Omental fat pad (tissue), 4 donors: ENCODE results near the gene ASRGL1. TPM values are rescaled to one million over a fixed set of nuclear protein-coding genes. Genes with fewer than 3 reads are reported as not detected.
"Not testable (repeated sequence)": the region's sequence is repeated elsewhere in the genome, so short reads cannot be mapped to it uniquely, and the experiment has no call there.

ENCODE experiments used
- ATAC-seq: fragments of 150-250 bp; one replicate; pipeline ENCODE4 v1.9.1; 2016; ENCODE audit warnings: mild to moderate bottlenecking, moderate library complexity; ENCODE audit not compliant: low FRiP score
- DNase-seq: peaks from one replicate; pipeline ENCODE4 v3.0.0-alpha.2; 2019; ENCODE audit warnings: low spot score
- total RNA-seq, 4 donors: library from RNA; depleted of rRNA; stranded (reverse); fragments of >200 nt; gene quantifications; one replicate each; pipeline ENCODE4 v1.1.0, GENCODE V29; 2016
- TF ChIP-seq, protein P1 (sequence below), 3 donors: fragments of 450-650 bp; IDR thresholded peaks; one replicate each; pipeline ENCODE4 v1.5.1; 2016 to 2017; ENCODE audit warnings: antibody characterized with exemption in 3 of 3, mild to moderate bottlenecking in 3 of 3, moderate library complexity in 2 of 3

The ASRGL1 gene
- total RNA-seq, 4 donors from 2014 or later, result 7.1 to 57.9 (median 31.3) TPM

- ATAC-seq (no peak), DNase-seq (no peak)
- TF ChIP-seq, protein P1, sequence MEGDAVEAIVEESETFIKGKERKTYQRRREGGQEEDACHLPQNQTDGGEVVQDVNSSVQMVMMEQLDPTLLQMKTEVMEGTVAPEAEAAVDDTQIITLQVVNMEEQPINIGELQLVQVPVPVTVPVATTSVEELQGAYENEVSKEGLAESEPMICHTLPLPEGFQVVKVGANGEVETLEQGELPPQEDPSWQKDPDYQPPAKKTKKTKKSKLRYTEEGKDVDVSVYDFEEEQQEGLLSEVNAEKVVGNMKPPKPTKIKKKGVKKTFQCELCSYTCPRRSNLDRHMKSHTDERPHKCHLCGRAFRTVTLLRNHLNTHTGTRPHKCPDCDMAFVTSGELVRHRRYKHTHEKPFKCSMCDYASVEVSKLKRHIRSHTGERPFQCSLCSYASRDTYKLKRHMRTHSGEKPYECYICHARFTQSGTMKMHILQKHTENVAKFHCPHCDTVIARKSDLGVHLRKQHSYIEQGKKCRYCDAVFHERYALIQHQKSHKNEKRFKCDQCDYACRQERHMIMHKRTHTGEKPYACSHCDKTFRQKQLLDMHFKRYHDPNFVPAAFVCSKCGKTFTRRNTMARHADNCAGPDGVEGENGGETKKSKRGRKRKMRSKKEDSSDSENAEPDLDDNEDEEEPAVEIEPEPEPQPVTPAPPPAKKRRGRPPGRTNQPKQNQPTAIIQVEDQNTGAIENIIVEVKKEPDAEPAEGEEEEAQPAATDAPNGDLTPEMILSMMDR (IDR thresholded peaks at IDR 0.05), result no peak
These were observed 4.3 kb downstream of the ASRGL1 start for GRCh38 chr11:62341588-62341987.

GRCh38 chr11:62343646-62344190 lies 6.5 kb downstream of the ASRGL1 start:
- ATAC-seq, DNase-seq: not testable (repeated sequence)

- DNase-seq (no peak), ATAC-seq (no peak)
- TF ChIP-seq, protein P1 (IDR thresholded peaks at IDR 0.05), result no peak
These were observed 7.0 kb downstream of the ASRGL1 start for GRCh38 chr11:62344210-62344609.

DNA sequence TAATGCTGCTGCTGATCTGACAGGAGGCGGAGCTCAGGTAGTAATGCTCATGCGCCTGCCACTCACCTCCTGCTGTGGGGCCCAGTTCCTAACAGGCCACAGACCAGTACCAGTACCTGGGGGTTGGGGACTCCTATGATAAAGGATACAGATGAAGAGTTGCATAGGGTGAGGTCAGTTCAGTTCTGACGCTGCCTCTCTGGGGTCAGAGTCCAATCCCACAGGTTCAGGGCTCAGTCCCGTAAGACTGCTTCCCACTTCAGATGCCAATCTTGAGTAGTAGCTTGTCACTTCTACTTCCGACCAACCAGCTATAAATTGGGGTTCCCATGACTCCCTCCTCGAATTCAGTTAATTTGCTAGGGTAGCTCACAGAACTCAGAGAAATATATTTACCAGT lies 8.6 kb downstream of the ASRGL1 start:
- ATAC-seq (no peak), DNase-seq (no peak)
- TF ChIP-seq, protein P1 (IDR thresholded peaks at IDR 0.05), result no peak

GRCh38 chr11:62352355-62353336 lies 15.4 kb downstream of the ASRGL1 start:
- TF ChIP-seq, protein P1 (IDR thresholded peaks at IDR 0.05), result no peak
- DNase-seq (no peak), ATAC-seq (no peak)

GRCh38 chr11:62353841-62354240 lies 16.6 kb downstream of the ASRGL1 start:
- DNase-seq (no peak), ATAC-seq (no peak)
- TF ChIP-seq, protein P1 (IDR thresholded peaks at IDR 0.05), result no peak

DNA sequence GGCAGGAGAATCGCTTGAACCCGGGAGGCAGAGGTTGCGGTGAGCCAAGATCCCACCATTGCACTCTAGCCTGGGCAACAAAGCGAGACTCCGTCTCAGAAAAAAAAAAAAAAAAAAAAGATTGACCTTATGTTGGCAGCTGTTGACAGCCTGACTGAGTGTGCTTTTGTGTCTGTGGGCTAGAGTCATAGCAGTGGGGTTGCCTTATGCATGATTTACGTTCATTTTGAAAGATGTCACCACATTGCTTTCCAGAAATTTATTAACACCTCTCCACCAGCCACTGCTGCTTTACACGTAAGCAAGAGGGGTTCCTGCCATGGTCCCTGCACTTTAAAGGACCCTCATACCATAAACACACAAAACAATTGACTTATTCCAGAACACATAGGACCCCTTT lies 21.0 kb downstream of the ASRGL1 start:
- no peak for DNase-seq
- TF ChIP-seq, protein P1 (IDR thresholded peaks at IDR 0.05), result no peak
- no peak for ATAC-seq
